A549 (cell line): ENCODE measurements around the gene FNIP2. TPM values are rescaled to one million over a fixed set of nuclear protein-coding genes. Genes with fewer than 3 reads are reported as not detected.

ENCODE experiments used
- ATAC-seq, 2 experiments: fragments of 200-7000 bp in 1 of 2; fragments of >200 bp in 1 of 2; cut with Nextera tagmentation in 1 of 2; cut with Tn5 transposase in 1 of 2; 3 replicates each; pipeline versions ENCODE4 v1.8.0 to v1.9.1; 2018 to 2020; ENCODE audit warnings: mild to moderate bottlenecking in 1 of 2, moderate library complexity in 1 of 2
- CTCF ChIA-PET: fragments of 300-600 bp; sonication (Branson Sonifier 250); formaldehyde crosslinking; extraction: SDS; loops from one replicate; lab custom pipeline; 2021; ENCODE audit warnings: antibody characterized with exemption, inconsistent platforms; lab: Yijun Ruan, JAX
- POLR2A ChIA-PET: fragments of 350-600 bp; formaldehyde crosslinking; extraction: SDS; loops from one replicate; lab custom pipeline; 2021; ENCODE audit warnings: antibody characterized with exemption, inconsistent platforms; lab: Yijun Ruan, JAX
- DNase-seq, 2 experiments: peaks; one replicate each; pipeline versions ENCODE4 v3.0.0 to v3.0.0-alpha.2; 2011 to 2016; ENCODE audit warnings: low read depth in 1 of 2, low spot score in 1 of 2
- FAIRE-seq: peaks from 2 replicates; lab custom pipeline; 2011; peaks lifted over from hg19 to GRCh38; lab: Jason Lieb, UNC
- H3K27ac ChIP-seq, 2 experiments: fragments of >200 bp; sonication (Bioruptor Twin); formaldehyde crosslinking; 3 replicates each; pipeline ENCODE4 v1.5.1; 2016 to 2017
- H3K4me1 ChIP-seq: fragments of >200 bp; sonication (Bioruptor Twin); formaldehyde crosslinking; 3 replicates; pipeline ENCODE4 v1.6.1; 2016
- H3K4me2 ChIP-seq: fragments of >200 bp; sonication (Bioruptor Twin); formaldehyde crosslinking; 3 replicates; pipeline ENCODE4 v1.6.1; 2016
- H3K4me3 ChIP-seq: fragments of >200 bp; sonication (Bioruptor Twin); formaldehyde crosslinking; 3 replicates; pipeline ENCODE4 v1.5.1; 2016
- H3K9me3 ChIP-seq: fragments of >200 bp; sonication (Bioruptor Twin); formaldehyde crosslinking; 3 replicates; pipeline ENCODE4 v1.6.1; 2016
- CBX2 ChIP-seq: fragments of 200-600 bp; sonication (generic); IDR thresholded peaks from 2 replicates; pipeline ENCODE4 v1.6.1; 2016; ENCODE audit warnings: low read depth, mild to moderate bottlenecking, borderline replicate concordance
- CBX8 ChIP-seq: fragments of 200-600 bp; sonication (generic); IDR thresholded peaks from 2 replicates; pipeline ENCODE4 v1.6.1; 2016
- CTCF ChIP-seq: fragments of >200 bp; sonication (Bioruptor Twin); formaldehyde crosslinking; IDR thresholded peaks from 3 replicates; pipeline ENCODE4 v1.5.1; 2016
- E2F6 ChIP-seq: IDR thresholded peaks from 2 replicates; pipeline ENCODE4 v1.6.1; 2012; ENCODE audit warnings: low read depth, borderline replicate concordance
- EHF ChIP-seq: fragments of 250-450 bp; sonication (Bioruptor Pico); IDR thresholded peaks from 2 replicates; pipeline ENCODE4 v1.5.0; 2020; ENCODE audit warnings: mild to moderate bottlenecking
- EP300 ChIP-seq, 2 experiments: fragments of >200 bp; sonication (Bioruptor Twin); formaldehyde crosslinking; IDR thresholded peaks; 2 replicates in 1 of 2; 3 replicates in 1 of 2; pipeline ENCODE4 v1.6.1; 2016 to 2017
- ESRRA ChIP-seq: fragments of 150-350 bp; IDR thresholded peaks from 2 replicates; pipeline ENCODE4 v1.6.1; 2014; ENCODE audit warnings: mild to moderate bottlenecking, low read length, borderline replicate concordance
- FOSL2 ChIP-seq, 2 experiments: fragments of 450-650 bp in 1 of 2; fragments of >200 bp in 1 of 2; sonication (Bioruptor Twin) in 1 of 2; formaldehyde crosslinking; IDR thresholded peaks; 2 replicates each; pipeline versions ENCODE4 v1.5.0 to v1.6.1; 2016 to 2020; ENCODE audit warnings: mild to moderate bottlenecking in 1 of 2, moderate library complexity in 1 of 2
- GATA3 ChIP-seq: IDR thresholded peaks from 2 replicates; pipeline ENCODE4 v1.6.1; 2012; ENCODE audit warnings: borderline replicate concordance
- HDAC2 ChIP-seq: fragments of 200-600 bp; sonication (generic); IDR thresholded peaks from 2 replicates; pipeline ENCODE4 v1.6.1; 2016
- HOXB5 ChIP-seq: fragments of 250-450 bp; sonication (Bioruptor Pico); IDR thresholded peaks from 2 replicates; pipeline ENCODE4 v1.5.0; 2020; ENCODE audit warnings: mild to moderate bottlenecking, moderate library complexity
- KDM1A ChIP-seq: fragments of 200-600 bp; sonication (generic); IDR thresholded peaks from 2 replicates; pipeline ENCODE4 v1.6.1; 2016; ENCODE audit warnings: low read depth, mild to moderate bottlenecking
- NFE2L2 ChIP-seq: fragments of 150-350 bp; conservative IDR thresholded peaks from 2 replicates; pipeline ENCODE4 v1.6.1; 2014; ENCODE audit warnings: low read length
- POLR2AphosphoS2 ChIP-seq: conservative IDR thresholded peaks from 2 replicates; pipeline ENCODE4 v1.6.1; 2012; ENCODE audit warnings: low read length, improper control_type of control experiment, inconsistent platforms
- RAD21 ChIP-seq, 2 experiments: fragments of >200 bp in 1 of 2; sonication (Bioruptor Twin) in 1 of 2; formaldehyde crosslinking in 1 of 2; IDR thresholded peaks in 1 of 2; conservative IDR thresholded peaks in 1 of 2; 2 replicates in 1 of 2; 3 replicates in 1 of 2; pipeline ENCODE4 v1.6.1; 2012 to 2018; ENCODE audit warnings: inconsistent platforms in 1 of 2
- REST ChIP-seq: fragments of 200-600 bp; sonication (generic); IDR thresholded peaks from 2 replicates; pipeline ENCODE4 v1.6.1; 2016; ENCODE audit warnings: antibody characterized with exemption, mild to moderate bottlenecking, moderate library complexity
- RFX5 ChIP-seq: fragments of 450-650 bp; IDR thresholded peaks from 2 replicates; pipeline ENCODE4 v1.7.1; 2014; ENCODE audit warnings: antibody characterized with exemption, mild to moderate bottlenecking, moderate library complexity
- ZFP36 ChIP-seq: fragments of 450-650 bp; IDR thresholded peaks from 2 replicates; pipeline ENCODE4 v1.6.1; 2014; ENCODE audit warnings: borderline replicate concordance; ENCODE audit not compliant: partially characterized antibody
- ZNF302 ChIP-seq: fragments of 250-450 bp; sonication (Bioruptor Pico); IDR thresholded peaks from 2 replicates; pipeline ENCODE4 v1.9.0; 2021; ENCODE audit warnings: inconsistent platforms, mild to moderate bottlenecking, moderate library complexity
- WGBS: methylation state at CpG from one replicate; pipeline ENCODE4 v1.1.6; 2017; ENCODE audit errors: missing lambda C conversion rate; 5-methylcytosine and 5-hydroxymethylcytosine counted together
- polyA plus RNA-seq, 4 experiments: library from polyadenylated mRNA; depleted of rRNA in 3 of 4; stranded (reverse); fragments of >200 nt; fragmentation: RNase III in 1 of 4; extraction: RNeasy Plus Mini Kit Qiagen cat#74134 plus additional on column Dnase treatment in 1 of 4; gene quantifications; 2 replicates in 3 of 4; 3 replicates in 1 of 4; pipeline ENCODE4 v1.2.3, GENCODE V29; 2011 to 2017
- TF ChIP-seq, protein P1 (sequence below): fragments of >200 bp; sonication (Bioruptor Twin); formaldehyde crosslinking; IDR thresholded peaks from 2 replicates; pipeline ENCODE4 v1.6.1; 2016
- TF ChIP-seq, protein P2 (sequence below): fragments of >200 bp; sonication (Bioruptor Twin); formaldehyde crosslinking; IDR thresholded peaks from 3 replicates; pipeline ENCODE4 v1.6.1; 2016
- TF ChIP-seq, protein P3 (sequence below): fragments of 250-450 bp; sonication (Bioruptor Pico); IDR thresholded peaks from 2 replicates; pipeline ENCODE4 v1.5.0; 2020; ENCODE audit warnings: low read depth, mild to moderate bottlenecking, moderate library complexity

FNIP2 gene
- polyA plus RNA-seq, 2 of the 4 experiments (the other 2 are of a cell fraction): 2.0 to 2.5 TPM

DNA sequence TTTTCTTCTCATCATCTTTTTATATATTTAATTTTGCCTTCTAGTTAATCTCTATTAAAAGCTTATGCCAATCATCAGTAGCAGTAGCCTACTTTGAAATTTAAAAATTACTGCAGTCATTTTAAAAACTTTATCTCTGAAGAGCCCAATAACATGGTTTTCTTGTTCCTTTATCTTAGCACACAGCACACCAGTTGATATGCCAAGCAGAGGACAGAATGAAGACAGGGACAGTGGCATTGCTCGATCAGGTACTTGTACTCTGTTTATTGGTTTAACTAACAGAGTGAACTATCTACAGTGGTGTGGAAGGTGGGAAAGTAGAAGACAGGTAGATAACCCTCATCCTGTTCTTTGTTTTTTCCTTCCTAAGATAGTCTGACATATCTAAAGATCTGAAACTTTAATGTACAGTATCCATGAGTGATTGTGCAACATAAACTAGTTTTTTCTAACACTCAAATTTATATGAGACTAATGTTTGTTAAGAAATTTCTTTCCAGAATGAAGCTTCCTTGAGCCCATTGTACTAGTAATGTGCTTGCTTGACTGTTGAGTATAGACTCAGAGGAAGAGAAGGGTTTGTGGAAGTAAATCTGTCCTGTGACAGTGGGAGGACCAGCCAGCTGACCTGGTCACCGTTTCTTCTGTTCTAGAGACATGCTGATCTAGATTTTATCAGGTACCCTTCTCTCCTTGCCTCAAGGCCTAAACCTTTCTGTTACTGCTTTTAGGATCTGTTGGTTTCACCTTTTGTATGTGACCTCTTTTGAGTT, 66.6 kb downstream of the FNIP2 start:
- ChIA-PET CTCF (no interaction called here), POLR2A (no interaction called here)
- Histone ChIP-seq H3K4me1 (no peaks in the 10 kb centered on the region), H3K27ac (no peak overlapping the region), H3K4me3 (no peak overlapping the region), H3K9me3 (no peaks in the 10 kb centered on the region), H3K4me2 (no peak overlapping the region)
- no peak for TF ChIP-seq E2F6
- TF ChIP-seq HDAC2: no peak
- TF ChIP-seq HOXB5 (CRISPR knock-in tag): no peak
- TF ChIP-seq REST: no peak
- TF ChIP-seq, protein P1, sequence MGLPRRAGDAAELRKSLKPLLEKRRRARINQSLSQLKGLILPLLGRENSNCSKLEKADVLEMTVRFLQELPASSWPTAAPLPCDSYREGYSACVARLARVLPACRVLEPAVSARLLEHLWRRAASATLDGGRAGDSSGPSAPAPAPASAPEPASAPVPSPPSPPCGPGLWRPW: no peak
- no peak for TF ChIP-seq EHF (CRISPR knock-in tag)
- TF ChIP-seq KDM1A: no peak
- WGBS: 86% methylated on average over 2 of the region's 2 CpGs
- FAIRE-seq (no peak), ATAC-seq (no peak), DNase-seq (no peak)

DNA sequence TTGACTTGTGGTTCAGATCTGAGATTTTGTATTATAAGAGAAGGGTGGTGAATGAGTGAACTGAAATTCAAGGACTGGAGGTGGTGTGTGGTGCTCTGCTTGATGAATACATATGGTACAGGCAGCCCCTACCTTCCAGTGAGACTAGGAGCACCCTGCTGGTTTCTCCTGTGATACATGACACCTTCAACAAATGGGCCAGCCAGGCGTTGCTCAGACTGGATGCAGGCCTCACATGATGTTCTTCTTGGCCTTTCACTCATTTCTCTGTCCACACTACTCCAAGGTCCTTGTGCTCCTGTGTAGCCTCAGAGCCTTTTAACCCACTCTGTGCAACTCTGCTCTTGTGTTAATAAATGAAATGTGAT, 67.2 kb downstream of the FNIP2 start:
- TF ChIP-seq EP300 (IDR thresholded peaks at IDR 0.05): no peak
- TF ChIP-seq ESRRA: no peak
- TF ChIP-seq, protein P2, sequence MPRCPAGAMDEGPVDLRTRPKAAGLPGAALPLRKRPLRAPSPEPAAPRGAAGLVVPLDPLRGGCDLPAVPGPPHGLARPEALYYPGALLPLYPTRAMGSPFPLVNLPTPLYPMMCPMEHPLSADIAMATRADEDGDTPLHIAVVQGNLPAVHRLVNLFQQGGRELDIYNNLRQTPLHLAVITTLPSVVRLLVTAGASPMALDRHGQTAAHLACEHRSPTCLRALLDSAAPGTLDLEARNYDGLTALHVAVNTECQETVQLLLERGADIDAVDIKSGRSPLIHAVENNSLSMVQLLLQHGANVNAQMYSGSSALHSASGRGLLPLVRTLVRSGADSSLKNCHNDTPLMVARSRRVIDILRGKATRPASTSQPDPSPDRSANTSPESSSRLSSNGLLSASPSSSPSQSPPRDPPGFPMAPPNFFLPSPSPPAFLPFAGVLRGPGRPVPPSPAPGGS: no peak
- no peak for TF ChIP-seq CBX2
- TF ChIP-seq, protein P1: no peak
- TF ChIP-seq FOSL2 (IDR thresholded peaks at IDR 0.05): no peak
- TF ChIP-seq FOSL2 (CRISPR knock-in tag; IDR thresholded peaks at IDR 0.05): no peak
- no peak for TF ChIP-seq GATA3
- TF ChIP-seq ZNF302: no peak
- no peak for TF ChIP-seq ZFP36
- TF ChIP-seq RFX5: no peak
- TF ChIP-seq, protein P3, sequence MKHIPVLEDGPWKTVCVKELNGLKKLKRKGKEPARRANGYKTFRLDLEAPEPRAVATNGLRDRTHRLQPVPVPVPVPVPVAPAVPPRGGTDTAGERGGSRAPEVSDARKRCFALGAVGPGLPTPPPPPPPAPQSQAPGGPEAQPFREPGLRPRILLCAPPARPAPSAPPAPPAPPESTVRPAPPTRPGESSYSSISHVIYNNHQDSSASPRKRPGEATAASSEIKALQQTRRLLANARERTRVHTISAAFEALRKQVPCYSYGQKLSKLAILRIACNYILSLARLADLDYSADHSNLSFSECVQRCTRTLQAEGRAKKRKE (CRISPR knock-in tag): no peak
- TF ChIP-seq CBX8: no peak
- no peak for TF ChIP-seq CTCF
- no peak for TF ChIP-seq NFE2L2
- TF ChIP-seq POLR2AphosphoS2: no peak
- no peak for TF ChIP-seq RAD21 (conservative IDR thresholded peaks at IDR 0.05 in 1 of 2, IDR thresholded peaks at IDR 0.05 in 1 of 2)
- no peak for FAIRE-seq
- H3K4me3 ChIP-seq: no peak overlapping the region
- no peak for DNase-seq
- H3K4me1 ChIP-seq: no peaks in the 10 kb centered on the region
- WGBS: 78% methylated on average over 1 of the region's 1 CpG
- no peak overlapping the region for H3K27ac ChIP-seq
- ATAC-seq: no peak
- ChIA-PET CTCF (no interaction called here), POLR2A (no interaction called here)
- no peak overlapping the region for H3K4me2 ChIP-seq
- no peaks in the 10 kb centered on the region for H3K9me3 ChIP-seq
